NT2/D1 (cell line): Measurements from ENCODE around the gene PPP2R3B.

Experiments used
- DNase-seq: peaks from one replicate; pipeline ENCODE4 v3.0.0-alpha.2; 2011; ENCODE audit warnings: low read depth, low spot score
- H3K27me3 ChIP-seq: 2 replicates; pipeline ENCODE4 v1.6.0; 2011; ENCODE audit warnings: mild to moderate bottlenecking; ENCODE audit not compliant: insufficient read length, insufficient read depth
- H3K36me3 ChIP-seq: 2 replicates; pipeline ENCODE4 v1.6.1; 2011; ENCODE audit warnings: mild to moderate bottlenecking, low read length, mixed read lengths; ENCODE audit not compliant: insufficient read depth, insufficient read length
- H3K4me1 ChIP-seq: 2 replicates; pipeline ENCODE4 v1.5.1; 2011; ENCODE audit not compliant: insufficient read depth, insufficient read length
- H3K4me3 ChIP-seq: 2 replicates; pipeline ENCODE4 v1.5.1; 2011; ENCODE audit warnings: low read depth; ENCODE audit not compliant: insufficient read length
- H3K9ac ChIP-seq: 2 replicates; pipeline ENCODE4 v1.6.0; 2011; ENCODE audit warnings: low read depth; ENCODE audit not compliant: insufficient read length
- H3K9me3 ChIP-seq: 2 replicates; pipeline ENCODE4 v1.5.1; 2011; ENCODE audit warnings: mild to moderate bottlenecking, low read length; ENCODE audit not compliant: insufficient read depth
- SUZ12 ChIP-seq: IDR thresholded peaks from 2 replicates; pipeline ENCODE4 v1.6.1; 2011; ENCODE audit not compliant: insufficient read length, insufficient read depth; ENCODE audit errors: extremely low read depth
- YY1 ChIP-seq: IDR thresholded peaks from 2 replicates; pipeline ENCODE4 v1.6.1; 2011; ENCODE audit not compliant: insufficient read length, insufficient read depth
- ZNF274 ChIP-seq: IDR thresholded peaks from 2 replicates; pipeline ENCODE4 v1.6.1; 2011; ENCODE audit warnings: mild to moderate bottlenecking, low read depth, low read length

PPP2R3B gene

GRCh38 chrX:346034-346813 is 40.5 kb downstream of the PPP2R3B start:
- no peaks in the 10 kb centered on the region for H3K27me3 ChIP-seq
- no peak overlapping the region for H3K4me3 ChIP-seq
- TF ChIP-seq ZNF274 (no peak), YY1 (no peak), SUZ12 (no peak)
- peaks cover 3% of the 10 kb centered on the region for H3K4me1 ChIP-seq
- no peak for DNase-seq
- H3K36me3 ChIP-seq, result peaks cover 36% of the 10 kb centered on the region
- H3K9ac ChIP-seq, result no peak overlapping the region
- H3K9me3 ChIP-seq, result no peaks in the 10 kb centered on the region

GRCh38 chrX:345020-345925 is 41.4 kb downstream of the PPP2R3B start:
- peaks cover 32% of the 10 kb centered on the region for H3K36me3 ChIP-seq
- no peaks in the 10 kb centered on the region for H3K9me3 ChIP-seq
- H3K27me3 ChIP-seq, result no peaks in the 10 kb centered on the region
- no peak overlapping the region for H3K9ac ChIP-seq
- H3K4me1 ChIP-seq, result peaks cover 3% of the 10 kb centered on the region
- H3K4me3 ChIP-seq, result no peak overlapping the region
- TF ChIP-seq SUZ12 (no peak), ZNF274 (no peak), YY1 (no peak)
- DNase-seq, result no peak

- no peaks in the 10 kb centered on the region for H3K27me3 ChIP-seq
- no peak for DNase-seq
- no peak for TF ChIP-seq YY1
- TF ChIP-seq ZNF274, result no peak
- H3K36me3 ChIP-seq, result peaks cover 27% of the 10 kb centered on the region
- H3K9ac ChIP-seq, result no peak overlapping the region
- no peaks in the 10 kb centered on the region for H3K4me1 ChIP-seq
- H3K9me3 ChIP-seq, result no peaks in the 10 kb centered on the region
- H3K4me3 ChIP-seq, result no peak overlapping the region
Measured at GRCh38 chrX:344371-344901, 42.3 kb downstream of the PPP2R3B start.

- Histone ChIP-seq H3K36me3 (peaks cover 36% of the 10 kb centered on the region), H3K4me3 (no peak overlapping the region), H3K4me1 (no peaks in the 10 kb centered on the region), H3K9me3 (no peaks in the 10 kb centered on the region), H3K27me3 (no peaks in the 10 kb centered on the region), H3K9ac (no peak overlapping the region)
- DNase-seq, result no peak
- TF ChIP-seq SUZ12 (no peak), YY1 (no peak), ZNF274 (no peak)
Measured at GRCh38 chrX:341541-342101, 45.1 kb downstream of the PPP2R3B start.

GRCh38 chrX:340641-341423 is 45.9 kb downstream of the PPP2R3B start:
- no peak for DNase-seq
- no peaks in the 10 kb centered on the region for H3K27me3 ChIP-seq
- H3K4me1 ChIP-seq, result no peaks in the 10 kb centered on the region
- H3K36me3 ChIP-seq, result peaks cover 42% of the 10 kb centered on the region
- H3K9me3 ChIP-seq, result no peaks in the 10 kb centered on the region
- no peak overlapping the region for H3K4me3 ChIP-seq
- TF ChIP-seq YY1, result no peak
- no peak for TF ChIP-seq SUZ12
- TF ChIP-seq ZNF274, result no peak
- no peak overlapping the region for H3K9ac ChIP-seq

- no peaks in the 10 kb centered on the region for H3K9me3 ChIP-seq
- peaks cover 47% of the 10 kb centered on the region for H3K36me3 ChIP-seq
- no peaks in the 10 kb centered on the region for H3K27me3 ChIP-seq
- H3K4me3 ChIP-seq, result no peak overlapping the region
- TF ChIP-seq ZNF274 (no peak), SUZ12 (no peak), YY1 (no peak)
- no peak overlapping the region for H3K9ac ChIP-seq
- no peak for DNase-seq
- H3K4me1 ChIP-seq, result peaks cover 3% of the 10 kb centered on the region
Measured at GRCh38 chrX:340121-340520, 46.6 kb downstream of the PPP2R3B start.
